Activated CD8-positive, alpha-beta T cell treated with anti-CD3 and anti-CD28 coated beads for 36 hours (primary cell): ENCODE data around the gene CD46. TPM values are rescaled to one million over a fixed set of nuclear protein-coding genes. Genes with fewer than 3 reads are reported as not detected.

ENCODE experiments used
- ATAC-seq: fragments of 200-7000 bp; cut with Tn5 transposase; one replicate; pipeline ENCODE4 v1.10.0; 2021; ENCODE audit warnings: mild to moderate bottlenecking, moderate library complexity
- CTCF ChIA-PET: fragments of 350-600 bp; sonication (Branson Sonifier 250); formaldehyde crosslinking; loops from one replicate; lab custom pipeline; 2021; ENCODE audit warnings: antibody characterized with exemption; lab: Charles Lee
- POLR2A ChIA-PET: fragments of 350-600 bp; sonication (Branson Sonifier 250); formaldehyde crosslinking; loops from one replicate; lab custom pipeline; 2021; ENCODE audit warnings: antibody characterized with exemption; lab: Charles Lee
- DNase-seq: peaks from one replicate; pipeline ENCODE4 v3.0.0-alpha.2; 2020
- H3K27ac Mint-ChIP-seq: one replicate; pipeline ENCODE4 v1.8.0; 2021; ENCODE audit warnings: mild to moderate bottlenecking, mixed read lengths
- H3K27me3 Mint-ChIP-seq: one replicate; pipeline ENCODE4 v1.8.0; 2021; ENCODE audit warnings: mixed read lengths
- H3K36me3 Mint-ChIP-seq: one replicate; pipeline ENCODE4 v1.8.0; 2021; ENCODE audit warnings: low read depth, mixed read lengths
- H3K4me1 Mint-ChIP-seq: one replicate; pipeline ENCODE4 v1.8.0; 2021; ENCODE audit warnings: low read depth, mixed read lengths
- H3K4me3 Mint-ChIP-seq: one replicate; pipeline ENCODE4 v1.8.0; 2021; ENCODE audit warnings: mild to moderate bottlenecking, moderate library complexity, mixed read lengths
- H3K9me3 Mint-ChIP-seq: one replicate; pipeline ENCODE4 v1.8.0; 2021; ENCODE audit warnings: mixed read lengths
- CTCF ChIP-seq: fragments of 200-600 bp; IDR thresholded peaks from one replicate; pipeline ENCODE4 v1.8.0; 2022; ENCODE audit warnings: antibody characterized with exemption, mild to moderate bottlenecking
- intact Hi-C: fragments of 100-400 bp; cut with micrococcal nuclease; formaldehyde crosslinking; loops from one replicate; pipeline ENCODE4 v1.10.0; 2022
- total RNA-seq, 2 experiments: library from RNA; stranded (reverse); gene quantifications; one replicate each; pipeline ENCODE4 v1.2.3, GENCODE V29; 2021

CD46 gene
- total RNA-seq, 2 experiments from 2014 or later = 77.7 to 84.3 TPM

DNA sequence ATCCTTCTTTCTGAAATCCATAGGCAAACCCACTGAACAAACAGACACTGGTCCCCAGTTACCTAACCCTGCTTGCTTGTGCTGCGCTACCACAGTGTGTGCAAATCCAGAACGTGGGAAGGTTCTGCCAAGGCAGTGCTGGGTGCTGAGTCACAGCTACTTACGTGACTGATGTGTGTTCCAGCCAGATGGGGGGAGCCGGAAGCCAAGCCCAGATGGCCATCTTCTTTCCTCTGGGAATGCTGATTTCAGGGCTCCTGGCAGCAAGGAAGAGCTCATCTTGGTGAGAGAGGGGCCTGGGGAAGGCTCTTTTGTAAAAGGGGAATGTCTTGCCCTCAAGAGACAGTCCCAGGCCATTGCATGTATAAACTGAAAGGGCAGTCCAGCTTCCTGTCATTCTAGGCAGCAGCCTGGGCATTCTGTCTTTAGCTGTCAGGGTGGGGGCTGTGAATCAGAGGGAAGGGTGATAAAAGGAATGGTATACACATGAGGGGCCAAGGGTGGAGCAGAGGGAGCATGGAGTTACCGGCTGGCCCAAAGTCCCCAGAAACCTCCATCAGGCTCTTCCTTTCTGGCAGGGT lies 54.1 kb downstream of the CD46 start:
- peaks cover 39% of the 10 kb centered on the region for H3K4me1 Mint-ChIP-seq
- H3K27ac Mint-ChIP-seq = peak overlapping the region; percentile 80
- H3K36me3 Mint-ChIP-seq = peaks cover 19% of the 10 kb centered on the region
- intact Hi-C loops = no loop called here
- H3K4me3 Mint-ChIP-seq = no peak overlapping the region
- no peak for TF ChIP-seq CTCF
- no peaks in the 10 kb centered on the region for H3K9me3 Mint-ChIP-seq
- POLR2A ChIA-PET = interaction anchor here (2.1 kb wide), 1 partner anchor 63 kb away, joined by 5 read pairs; no protein-coding TSS in a partner anchor
- no peak for DNase-seq
- no peaks in the 10 kb centered on the region for H3K27me3 Mint-ChIP-seq
- CTCF ChIA-PET = interaction anchor here (0.8 to 3.6 kb wide), 5 partner anchors 8 to 157 kb away, joined by 3 to 29 read pairs (median 4); no protein-coding TSS in a partner anchor
- ATAC-seq = no peak

DNA sequence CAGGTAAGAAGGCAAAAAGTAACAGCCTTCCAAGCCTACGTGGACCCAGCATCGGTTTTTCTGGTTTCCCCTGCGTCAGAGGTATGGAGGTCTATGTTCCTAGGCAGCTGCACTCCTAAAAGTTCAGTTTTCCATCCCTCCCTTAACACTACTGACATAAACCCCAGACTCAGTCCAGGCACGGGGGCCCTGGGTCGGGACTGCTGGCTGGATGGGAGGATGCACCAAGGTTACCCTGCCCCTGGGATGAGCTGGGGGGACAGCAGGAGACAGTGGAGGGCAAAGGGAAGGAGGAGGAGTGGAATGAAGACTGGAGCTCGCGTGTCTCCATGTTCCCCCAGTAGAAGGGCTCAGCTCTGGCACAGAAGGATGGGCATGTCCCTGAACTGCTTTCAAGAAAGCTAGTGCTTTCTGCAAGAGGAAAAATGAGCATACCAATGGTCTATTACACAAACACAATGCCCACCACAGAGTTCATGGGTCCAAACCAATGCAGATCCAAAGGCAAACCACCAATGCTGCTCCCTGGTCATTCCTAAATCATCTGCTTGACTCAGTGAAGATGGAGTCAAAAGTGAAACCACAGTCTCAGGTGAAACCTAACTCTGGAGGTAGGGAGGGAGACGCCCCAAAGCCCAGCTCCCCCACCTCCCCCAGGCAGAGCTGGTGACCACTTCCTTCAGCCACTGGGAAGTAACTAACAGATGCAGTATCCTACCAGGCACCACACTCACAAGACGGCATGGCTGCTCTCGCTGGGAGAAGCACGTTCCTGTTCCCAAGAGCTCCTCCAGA lies 54.9 kb downstream of the CD46 start:
- no peaks in the 10 kb centered on the region for H3K9me3 Mint-ChIP-seq
- peaks cover 40% of the 10 kb centered on the region for H3K4me1 Mint-ChIP-seq
- H3K27me3 Mint-ChIP-seq = no peaks in the 10 kb centered on the region
- POLR2A ChIA-PET = interaction anchor here (0.8 to 2.1 kb wide), 3 partner anchors 19 to 63 kb away, joined by 3 to 5 read pairs (median 3); no protein-coding TSS in a partner anchor
- peak; percentile 38 for ATAC-seq
- intact Hi-C loops = no loop called here
- no peak for DNase-seq
- H3K4me3 Mint-ChIP-seq = no peak overlapping the region
- no peak for TF ChIP-seq CTCF
- peak overlapping the region; percentile 80 for H3K27ac Mint-ChIP-seq
- H3K36me3 Mint-ChIP-seq = peaks cover 16% of the 10 kb centered on the region
- CTCF ChIA-PET = interaction anchor here (0.8 to 3.6 kb wide), 5 partner anchors 9 to 156 kb away, joined by 3 to 29 read pairs (median 4); no protein-coding TSS in a partner anchor

DNA sequence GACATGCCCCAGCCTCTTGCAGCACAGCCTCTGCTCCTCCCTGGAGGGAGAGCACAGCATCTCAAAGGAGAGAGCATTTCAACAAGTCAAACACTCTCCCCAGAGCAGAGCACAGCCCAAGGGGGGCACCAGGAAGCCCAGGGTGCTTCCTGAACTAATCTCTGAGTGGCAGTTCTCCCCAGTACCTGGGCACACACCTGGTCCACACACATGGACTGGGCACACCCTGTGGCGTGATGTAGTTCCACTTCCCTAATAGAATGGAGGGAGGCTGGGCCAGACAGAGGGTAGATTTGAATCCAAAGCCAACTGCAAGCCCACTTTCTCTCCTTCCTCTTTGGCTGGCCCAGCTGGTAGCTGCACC lies 55.5 kb downstream of the CD46 start:
- peaks cover 16% of the 10 kb centered on the region for H3K36me3 Mint-ChIP-seq
- ATAC-seq (no peak), DNase-seq (no peak)
- TF ChIP-seq CTCF = no peak
- CTCF ChIA-PET = interaction anchor here (1.0 to 3.6 kb wide), 3 partner anchors 9 to 61 kb away, joined by 4 to 29 read pairs (median 7); no protein-coding TSS in a partner anchor
- no peaks in the 10 kb centered on the region for H3K27me3 Mint-ChIP-seq
- H3K4me1 Mint-ChIP-seq = peaks cover 44% of the 10 kb centered on the region
- no peaks in the 10 kb centered on the region for H3K9me3 Mint-ChIP-seq
- H3K4me3 Mint-ChIP-seq = no peak overlapping the region
- intact Hi-C loops = no loop called here
- peak overlapping the region; percentile 80 for H3K27ac Mint-ChIP-seq
- POLR2A ChIA-PET = interaction anchor here (2.1 kb wide), 1 partner anchor 62 kb away, joined by 5 read pairs; no protein-coding TSS in a partner anchor

DNA sequence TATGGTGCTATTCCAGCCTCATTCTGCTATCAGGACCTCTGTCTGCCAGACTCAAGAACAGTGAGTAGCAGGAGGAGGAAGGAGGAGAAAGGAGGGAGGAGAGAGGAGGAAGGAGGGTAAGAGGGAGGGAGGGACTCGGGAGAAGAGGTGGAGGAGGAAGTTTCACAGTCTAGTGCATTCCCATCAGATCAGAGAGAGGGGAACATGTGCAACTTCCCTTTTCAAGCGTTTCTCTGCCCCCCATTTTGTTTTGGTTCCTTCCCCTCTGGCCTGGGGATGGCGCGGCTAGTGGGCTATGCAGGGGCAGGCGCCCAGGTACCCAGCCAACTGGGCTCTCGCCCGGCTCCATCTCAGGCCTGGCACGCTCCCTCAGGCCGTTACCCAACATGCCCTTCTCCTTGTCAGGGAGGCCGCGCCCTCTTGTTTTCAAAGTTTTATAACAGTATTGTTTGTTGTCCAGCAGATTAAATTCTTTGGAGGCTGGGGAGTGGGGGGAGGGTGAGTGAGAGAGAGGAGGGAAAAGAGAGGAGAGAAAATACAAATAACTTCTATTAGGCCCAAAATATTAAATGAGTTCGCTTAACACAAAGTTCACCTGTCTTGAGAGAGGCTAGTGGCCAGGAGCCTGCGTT lies 56.0 kb downstream of the CD46 start:
- DNase-seq (no peak), ATAC-seq (no peak)
- intact Hi-C loops = no loop called here
- no peaks in the 10 kb centered on the region for H3K27me3 Mint-ChIP-seq
- peak overlapping the region; percentile 80 for H3K27ac Mint-ChIP-seq
- POLR2A ChIA-PET = no interaction called here
- CTCF ChIA-PET = interaction anchor here (1.1 to 3.6 kb wide), 2 partner anchors 10 to 61 kb away, joined by 4 to 29 read pairs; no protein-coding TSS in a partner anchor
- H3K4me3 Mint-ChIP-seq = no peak overlapping the region
- no peaks in the 10 kb centered on the region for H3K9me3 Mint-ChIP-seq
- H3K4me1 Mint-ChIP-seq = peaks cover 44% of the 10 kb centered on the region
- TF ChIP-seq CTCF = no peak
- H3K36me3 Mint-ChIP-seq = peaks cover 16% of the 10 kb centered on the region
